NOMO-1 treated with dmso at 0.1 percent for 144 hours (cell line): ENCODE results near the gene RNPEP.
"Not testable (repeated sequence)": the region's sequence is repeated elsewhere in the genome, so short reads cannot be mapped to it uniquely, and the experiment has no call there.

Experiments used
- DNase-seq: peaks from one replicate; lab custom pipeline; 2025; ENCODE audit not compliant: unreplicated experiment; lab: John Stamatoyannopoulos, UW

The RNPEP gene

DNA sequence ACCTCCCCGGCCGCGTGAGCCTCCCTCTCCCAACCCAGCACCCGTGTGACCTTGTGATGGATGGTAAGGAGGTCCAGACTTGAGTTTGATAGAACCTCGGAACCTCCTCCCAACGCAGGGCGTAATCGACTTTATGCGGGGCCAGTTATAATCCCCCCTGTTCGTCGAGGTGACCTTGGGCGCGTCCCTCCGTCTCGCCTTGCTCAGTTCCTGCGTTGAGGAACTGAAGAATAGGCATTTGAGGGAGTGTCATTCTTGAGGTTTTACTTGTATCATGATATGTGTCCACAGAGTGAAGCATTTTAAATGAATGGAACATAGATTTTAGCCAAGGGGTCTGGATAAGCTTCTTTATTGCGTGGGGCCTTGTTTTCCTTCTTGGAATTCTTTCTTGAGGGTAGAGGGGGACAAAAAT, 26.7 kb upstream of the RNPEP start:
- no peak for DNase-seq

DNA sequence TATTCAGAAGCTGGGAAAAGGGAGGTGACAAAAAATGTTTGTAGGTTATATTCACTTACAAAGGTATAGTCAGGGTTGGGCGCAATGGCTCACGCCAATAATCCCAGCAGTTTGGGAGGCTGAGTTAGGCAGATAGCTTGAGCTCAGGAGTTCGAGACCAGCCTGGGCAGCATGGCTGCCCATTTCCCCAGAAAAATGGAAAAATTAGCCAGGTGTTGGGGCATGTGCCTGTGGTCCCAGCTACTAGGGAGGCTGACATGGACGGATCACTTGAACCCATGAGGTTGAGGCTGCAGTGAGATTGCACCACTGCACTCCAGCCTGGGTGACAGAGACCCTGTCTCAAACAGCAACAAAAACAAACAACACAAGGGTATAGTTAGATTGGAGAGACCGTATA, 24.1 kb upstream of the RNPEP start:
- DNase-seq = no peak

- not testable (repeated sequence) for DNase-seq
These were observed 20.1 kb upstream of the RNPEP start for GRCh38 chr1:201962382-201962781.

GRCh38 chr1:201964261-201964660, 18.2 kb upstream of the RNPEP start:
- DNase-seq = no peak

- DNase-seq = no peak
These were observed 16.3 kb upstream of the RNPEP start for GRCh38 chr1:201966171-201966570.

- DNase-seq = no peak
These were observed 14.1 kb upstream of the RNPEP start for GRCh38 chr1:201968202-201968925.

DNA sequence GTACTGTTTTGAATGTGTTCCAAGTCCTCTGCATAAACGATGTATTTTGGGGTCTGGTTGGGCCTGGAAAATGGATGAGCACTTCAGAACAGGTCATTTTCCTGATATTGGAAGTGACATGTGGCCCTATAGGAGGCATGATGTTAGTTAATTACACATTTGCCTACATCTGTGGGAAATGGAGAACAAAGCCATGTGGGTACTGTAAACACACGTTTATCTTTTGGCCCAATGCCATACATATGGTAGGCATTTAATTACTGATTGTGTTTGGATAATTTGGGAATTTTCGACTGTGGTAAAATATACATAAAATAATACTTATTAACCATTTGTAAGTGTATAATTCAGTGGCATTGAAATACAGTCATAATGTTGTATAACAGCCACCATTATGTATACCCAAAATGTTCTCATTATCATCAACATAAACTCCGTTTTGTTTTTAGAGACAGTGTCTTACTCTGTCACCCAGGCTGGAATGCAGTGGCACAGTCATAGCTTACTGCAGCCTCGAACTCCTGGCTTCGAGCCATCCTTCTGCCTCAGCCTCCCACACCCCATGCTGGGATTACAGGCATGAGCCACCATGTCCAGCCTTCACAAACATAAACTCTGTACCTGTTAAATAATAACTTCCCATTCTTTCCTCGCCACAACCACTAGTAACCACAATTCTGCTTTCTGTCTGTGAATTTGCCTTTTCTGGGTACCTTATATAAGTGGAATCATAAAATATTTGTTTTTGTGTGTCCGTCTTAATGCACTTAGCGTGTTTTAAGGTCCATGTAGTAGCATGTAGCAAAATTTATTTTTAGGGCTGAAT, 11.9 kb upstream of the RNPEP start:
- no peak for DNase-seq

DNA sequence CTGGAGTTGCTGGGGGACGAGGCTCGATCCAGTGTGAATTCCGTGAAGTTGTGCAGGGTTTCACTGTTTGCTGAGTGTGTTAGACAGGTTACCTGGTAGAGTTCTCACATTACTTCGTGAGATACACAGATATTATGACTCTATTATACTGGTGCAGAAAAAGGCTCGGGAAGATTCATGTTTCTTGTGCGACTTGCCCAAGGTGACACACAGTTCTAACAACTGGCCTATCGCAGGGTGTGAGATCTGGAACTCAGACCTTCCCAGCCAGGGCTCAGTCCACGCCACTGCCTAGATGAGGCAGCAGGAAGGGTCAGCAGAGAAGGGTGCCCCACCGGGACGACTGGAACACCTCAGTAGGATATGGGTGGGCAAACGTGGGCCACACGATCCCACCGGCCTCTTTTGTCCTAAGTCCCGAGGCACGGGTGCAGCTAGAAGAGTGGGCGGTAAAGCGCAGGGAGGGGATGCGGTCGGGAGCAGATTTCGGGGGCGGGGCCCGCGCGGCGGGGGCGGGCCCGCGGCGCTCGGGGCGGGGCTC, 296 bp upstream of the RNPEP start:
- DNase-seq = peak; percentile 43

GRCh38 chr1:201983380-201983805, 945 bp downstream of the RNPEP start:
- no peak for DNase-seq

DNA sequence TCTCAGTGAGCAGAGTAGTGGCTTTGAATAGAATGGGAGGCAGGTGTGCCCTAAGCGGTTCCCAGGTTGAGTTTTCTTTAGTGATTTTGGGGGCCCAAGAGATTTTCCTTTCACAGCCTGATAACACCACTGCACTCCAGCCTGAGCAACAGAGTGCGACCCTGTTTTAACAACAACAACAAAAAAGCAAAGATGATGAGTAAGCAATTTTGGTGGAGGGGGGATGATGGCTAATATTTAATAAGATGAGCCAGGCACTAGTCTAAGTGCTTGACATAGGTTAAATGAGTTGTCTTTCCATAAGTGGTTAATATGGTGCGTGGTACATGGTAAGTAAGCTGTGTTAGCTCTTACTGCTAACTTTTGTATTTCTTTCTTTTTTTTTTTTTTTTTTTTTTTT, 2.0 kb downstream of the RNPEP start:
- no peak for DNase-seq

DNA sequence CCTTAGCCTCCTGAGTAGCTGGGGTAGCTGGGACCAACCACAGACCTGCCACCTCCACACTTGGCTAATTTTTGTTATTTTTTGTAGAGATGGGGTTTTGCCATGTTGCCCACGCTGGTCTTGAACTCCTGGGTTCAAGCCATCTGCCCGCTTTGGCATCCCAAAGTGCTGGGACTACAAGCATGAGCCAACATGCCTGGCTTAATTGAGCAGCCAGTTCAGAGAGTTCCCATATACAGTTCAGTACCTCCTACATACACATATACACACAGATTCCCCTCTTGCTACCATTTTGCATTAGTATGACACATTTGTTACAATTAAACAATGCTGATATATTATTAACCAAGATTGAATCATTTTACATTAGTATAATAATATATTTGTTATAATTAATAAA, 2.9 kb downstream of the RNPEP start:
- DNase-seq = no peak

- no peak for DNase-seq
These were observed 6.2 kb downstream of the RNPEP start for GRCh38 chr1:201988601-201989000.

DNA sequence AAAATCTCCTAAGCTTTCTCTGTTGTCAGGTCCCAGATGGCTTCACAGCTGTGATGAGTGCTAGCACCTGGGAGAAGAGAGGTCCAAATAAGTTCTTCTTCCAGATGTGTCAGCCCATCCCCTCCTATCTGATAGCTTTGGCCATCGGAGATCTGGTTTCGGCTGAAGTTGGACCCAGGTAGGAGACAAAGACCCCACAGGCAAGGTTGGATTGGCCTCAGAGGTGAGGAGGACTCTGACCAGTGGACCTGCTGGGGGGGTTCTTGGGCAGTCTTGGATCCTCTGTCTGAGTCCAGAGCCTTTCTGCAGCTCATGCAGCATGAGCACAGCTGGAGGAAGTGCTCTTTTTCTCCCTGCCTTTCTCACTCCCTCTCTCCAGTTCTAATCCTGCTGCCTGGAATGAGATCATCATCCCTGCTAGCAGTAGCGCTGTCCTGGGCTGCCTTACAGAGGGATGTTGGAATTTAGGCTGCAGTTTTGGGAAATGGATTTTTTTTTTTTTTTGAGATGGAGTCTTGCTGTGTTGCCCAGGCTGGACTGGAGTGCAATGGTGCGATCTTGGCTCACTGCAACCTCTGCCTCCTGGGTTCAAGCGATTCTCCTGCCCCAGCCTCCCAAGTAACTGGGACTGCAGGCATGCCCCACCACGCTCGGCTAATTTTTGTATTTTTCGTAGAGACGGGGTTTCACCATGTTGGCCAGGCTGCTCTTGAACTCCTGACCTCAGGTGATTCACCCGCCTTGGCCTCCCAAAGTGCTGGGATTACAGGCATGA, 7.1 kb downstream of the RNPEP start:
- DNase-seq = no peak

DNA sequence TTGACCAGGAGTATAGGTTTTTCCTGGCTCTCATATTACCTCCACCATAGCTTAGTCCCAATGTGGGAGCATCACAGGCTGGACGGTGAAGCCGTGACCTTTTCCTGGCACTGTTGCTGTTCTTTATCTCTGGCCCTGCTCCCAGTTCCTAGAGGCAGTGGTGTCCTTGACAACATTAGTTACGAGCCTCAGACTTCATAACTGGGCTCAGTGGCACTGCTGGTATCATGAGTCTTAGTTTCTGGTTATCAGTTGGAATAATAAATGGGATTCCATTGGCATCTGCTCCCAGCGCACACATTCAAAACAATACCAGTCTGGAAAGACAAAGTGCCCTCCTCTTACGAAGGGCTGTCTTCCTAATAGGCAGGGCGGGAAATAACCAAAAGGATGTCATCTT, 8.0 kb downstream of the RNPEP start:
- no peak for DNase-seq

GRCh38 chr1:201999625-202000238, 17.3 kb downstream of the RNPEP start:
- peak; percentile 20 for DNase-seq

- DNase-seq = no peak
These were observed 20.1 kb downstream of the RNPEP start for GRCh38 chr1:202002507-202002906.

- DNase-seq = no peak
These were observed 22.3 kb downstream of the RNPEP start for GRCh38 chr1:202004711-202005110.

DNA sequence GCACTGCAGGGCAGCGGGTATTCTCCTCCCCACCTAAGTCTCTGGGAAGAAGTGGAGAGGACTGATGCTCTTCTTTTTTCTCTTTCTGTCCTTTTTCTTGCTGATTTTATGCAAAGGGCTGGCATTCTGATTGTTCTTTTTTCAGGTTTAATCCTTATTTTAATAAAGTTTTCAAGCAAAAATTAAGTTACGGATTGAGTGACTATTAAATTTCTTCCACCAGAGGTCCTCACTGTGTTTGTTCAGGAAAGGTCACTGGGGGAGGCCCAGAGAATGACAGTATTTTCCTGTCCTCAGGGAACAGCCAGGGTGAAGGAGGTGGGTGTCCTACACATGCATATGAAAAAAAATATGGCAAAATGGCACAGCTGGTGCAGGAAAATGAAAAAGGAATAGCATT, 23.5 kb downstream of the RNPEP start:
- no peak for DNase-seq

- no peak for DNase-seq
These were observed 24.9 kb downstream of the RNPEP start for GRCh38 chr1:202007304-202007703.

DNA sequence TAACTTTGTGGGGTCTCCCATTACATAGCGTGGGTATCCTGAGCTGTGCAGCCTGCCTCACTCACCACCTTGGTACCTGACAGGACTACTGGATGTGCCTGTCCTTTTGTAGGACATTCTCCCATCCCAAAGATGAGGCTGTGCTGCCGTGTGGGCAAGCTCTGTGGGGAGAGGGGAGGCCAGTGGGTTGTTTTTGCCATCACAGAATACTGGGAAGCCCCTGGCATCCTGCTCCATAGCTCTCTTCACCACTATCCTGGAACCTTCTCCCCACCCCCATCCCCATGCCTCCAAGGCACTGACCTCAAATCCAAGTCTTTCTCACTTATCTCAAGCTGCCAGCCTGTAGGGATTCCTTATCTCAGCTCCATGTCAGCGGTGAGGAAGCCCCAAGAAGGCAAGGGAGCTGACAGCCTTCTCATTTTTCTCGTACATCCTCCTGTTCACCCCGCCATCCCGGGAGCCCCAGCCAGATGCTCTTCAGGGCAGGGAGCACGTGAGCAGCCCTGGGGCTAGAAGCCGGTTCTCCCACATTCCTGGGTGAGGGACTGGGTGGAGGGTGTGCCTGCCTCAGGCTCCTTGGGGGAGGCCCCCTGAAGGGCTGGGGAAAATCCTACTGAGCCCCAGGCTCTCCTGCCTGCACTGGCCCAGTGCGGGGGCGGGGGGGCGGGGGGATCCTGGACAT, 25.5 kb downstream of the RNPEP start:
- DNase-seq = no peak
